ENCODE data around the gene SIN3B.

GRCh38 chr19:16836115-16837034 is 7.2 kb downstream of the SIN3B start:
- TF ChIP-seq CTCF (IDR thresholded peaks at IDR 0.05; ENCODE audit: insufficient read depth, low read length, poor library complexity, severe bottlenecking) (no peak), EZH2phosphoT487 (conservative IDR thresholded peaks at IDR 0.05; ENCODE audit: low read length) (no peak)

Data from SU-DHL-6 (cell line).